GM21390 (cell line): ENCODE data around the gene HIC1.

Experiments used
- ATAC-seq: cut with Tn5 transposase; IDR thresholded peaks from one replicate; pipeline ENCODE4 v1.9.1; 2021; ENCODE audit not compliant: unreplicated experiment

The HIC1 gene

GRCh38 chr17:2025220-2025621 is 29.7 kb upstream of the HIC1 start, which contains the start of gene RTN4RL1:
RTN4RL1 (minus strand) TSS chr17:2025334; CDS start chr17:2024865, 469 bp downstream.
- ATAC-seq: no peak

GRCh38 chr17:2025622-2026309 is 29.1 kb upstream of the HIC1 start:
- ATAC-seq: no peak

GRCh38 chr17:2027528-2028233 is 27.2 kb upstream of the HIC1 start:
- no peak for ATAC-seq

GRCh38 chr17:2028234-2028614 is 26.7 kb upstream of the HIC1 start:
- no peak for ATAC-seq

- ATAC-seq: no peak
Observed at GRCh38 chr17:2028737-2029136, 26.2 kb upstream of the HIC1 start.

GRCh38 chr17:2029911-2030778 is 24.8 kb upstream of the HIC1 start, which contains the start of gene DPH1:
DPH1 (plus strand) TSS chr17:2030153; CDS start chr17:2030170, 17 bp downstream.
- ATAC-seq: peak; percentile 71

GRCh38 chr17:2030779-2031163 is 24.1 kb upstream of the HIC1 start:
- peak; percentile 19 for ATAC-seq

- ATAC-seq: no peak
Observed at GRCh38 chr17:2033153-2033552, 21.8 kb upstream of the HIC1 start.

- ATAC-seq: no peak
Observed at GRCh38 chr17:2034157-2034556, 20.7 kb upstream of the HIC1 start.

- no peak for ATAC-seq
Observed at GRCh38 chr17:2034806-2035540, 19.9 kb upstream of the HIC1 start.

- no peak for ATAC-seq
Observed at GRCh38 chr17:2035541-2036488, 19.1 kb upstream of the HIC1 start.

- ATAC-seq: no peak
Observed at GRCh38 chr17:2037155-2037554, 17.7 kb upstream of the HIC1 start.

- no peak for ATAC-seq
Observed at GRCh38 chr17:2040219-2040827, 14.6 kb upstream of the HIC1 start.

- no peak for ATAC-seq
Observed at GRCh38 chr17:2040942-2041560, 13.9 kb upstream of the HIC1 start.

- peak; percentile 90 for ATAC-seq
Observed at GRCh38 chr17:2041561-2042389, 13.1 kb upstream of the HIC1 start, which contains the start of gene OVCA2. OVCA2 (plus strand) TSS chr17:2042022; CDS start chr17:2042048, 26 bp downstream.

GRCh38 chr17:2042390-2042847 is 12.5 kb upstream of the HIC1 start:
- ATAC-seq: no peak

- ATAC-seq: no peak
Observed at GRCh38 chr17:2042933-2043332, 12.0 kb upstream of the HIC1 start.

- ATAC-seq: no peak
Observed at GRCh38 chr17:2043785-2044184, 11.1 kb upstream of the HIC1 start.
